Measurements from ENCODE around the gene TESPA1.

The TESPA1 gene

GRCh38 chr12:55008944-55009585, 24.5 kb upstream of the TESPA1 start:
- Histone ChIP-seq H3K27ac (no peak overlapping the region), H3K4me3 (no peak overlapping the region)
- TF ChIP-seq CTCF (IDR thresholded peaks at IDR 0.05), result no peak
- DNase-seq (ENCODE audit: low spot score), result no peak

GRCh38 chr12:55002355-55002754, 17.8 kb upstream of the TESPA1 start:
- Histone ChIP-seq H3K27ac (no peak overlapping the region), H3K4me3 (no peak overlapping the region)
- no peak for TF ChIP-seq CTCF (IDR thresholded peaks at IDR 0.05)
- DNase-seq (ENCODE audit: low spot score), result no peak

GRCh38 chr12:55001198-55001868, 16.8 kb upstream of the TESPA1 start:
- H3K27ac ChIP-seq, result no peak overlapping the region
- no peak for TF ChIP-seq CTCF (IDR thresholded peaks at IDR 0.05)
- no peak overlapping the region for H3K4me3 ChIP-seq
- DNase-seq (ENCODE audit: low spot score), result no peak

- no peak overlapping the region for H3K27ac ChIP-seq
- TF ChIP-seq CTCF (IDR thresholded peaks at IDR 0.05), result no peak
- no peak for DNase-seq (ENCODE audit: low spot score)
- H3K4me3 ChIP-seq, result no peak overlapping the region
Measured at GRCh38 chr12:54998958-54999510, 14.5 kb upstream of the TESPA1 start.

- no peak for DNase-seq (ENCODE audit: low spot score)
- no peak overlapping the region for H3K27ac ChIP-seq
- no peak overlapping the region for H3K4me3 ChIP-seq
- no peak for TF ChIP-seq CTCF (IDR thresholded peaks at IDR 0.05)
Measured at GRCh38 chr12:54997929-54998522, 13.5 kb upstream of the TESPA1 start.

GRCh38 chr12:54996205-54996604, 11.6 kb upstream of the TESPA1 start:
- no peak overlapping the region for H3K27ac ChIP-seq
- no peak for DNase-seq (ENCODE audit: low spot score)
- H3K4me3 ChIP-seq, result no peak overlapping the region
- no peak for TF ChIP-seq CTCF (IDR thresholded peaks at IDR 0.05)
